ENCODE results near the gene ABLIM2.
A peak's percentile ranks its signal among the peaks of the same experiment; 100 is the strongest.

DNA sequence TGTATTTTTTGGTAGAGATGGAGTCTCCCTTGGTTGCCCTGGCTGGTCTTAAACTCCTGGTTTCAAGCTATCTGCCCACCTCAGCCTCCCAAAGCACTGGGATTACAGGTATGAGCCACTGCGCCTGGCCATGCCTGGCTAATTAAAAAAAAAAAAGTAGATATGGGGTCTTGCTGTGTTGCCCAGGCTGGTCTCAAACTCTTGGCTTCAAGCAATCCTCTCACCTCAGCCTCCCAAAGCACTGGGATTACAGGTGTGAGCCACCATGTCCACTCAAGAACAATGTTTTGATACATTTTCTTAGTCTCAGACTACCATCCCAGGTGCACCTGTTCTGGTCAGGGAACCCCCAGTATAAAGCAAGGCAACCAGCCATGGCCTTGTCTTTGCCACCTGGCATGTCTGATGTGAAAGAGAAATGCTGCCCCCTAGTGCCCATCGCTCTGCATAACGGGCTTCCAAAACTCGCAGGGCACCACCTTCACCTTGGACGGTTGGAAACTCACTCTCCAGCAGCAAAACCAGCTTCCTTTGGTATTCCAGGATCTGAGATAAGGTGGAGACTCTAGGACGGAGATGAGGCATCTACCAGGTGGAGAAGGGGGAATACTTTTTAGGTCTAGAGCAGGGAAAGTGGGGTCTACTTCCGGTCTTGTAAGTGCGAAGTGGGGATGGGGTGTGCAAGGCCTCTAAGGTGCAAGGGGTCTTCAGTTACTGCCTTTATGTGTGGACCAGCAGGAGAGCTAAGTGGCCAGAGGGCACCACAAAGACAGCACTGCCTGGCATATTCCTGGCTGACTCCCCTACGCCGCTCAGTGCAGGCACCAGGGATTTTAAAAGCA, 171.2 kb downstream of the ABLIM2 start:
- TF ChIP-seq CTCF (conservative IDR thresholded peaks at IDR 0.05 in 1 of 2, IDR thresholded peaks at IDR 0.05 in 1 of 2; ENCODE audit: extremely low read depth in 1 of 2, insufficient read depth in 1 of 2, low read depth in 1 of 2, low read length in 2 of 2): peak; percentile 85 to 95
- TF ChIP-seq EZH2 (IDR thresholded peaks at IDR 0.05; ENCODE audit: borderline replicate concordance, low read length): no peak

Measured in mammary epithelial cell (primary cell).